Measurements from ENCODE around the gene PPP1R11. TPM values are rescaled to one million over a fixed set of nuclear protein-coding genes. Genes with fewer than 3 reads are reported as not detected.
A peak's percentile ranks its signal among the peaks of the same experiment; 100 is the strongest.

The PPP1R11 gene
- total and polyA plus RNA-seq, 12 donors: 30.6 to 75.4 (median 46.8) TPM

DNA sequence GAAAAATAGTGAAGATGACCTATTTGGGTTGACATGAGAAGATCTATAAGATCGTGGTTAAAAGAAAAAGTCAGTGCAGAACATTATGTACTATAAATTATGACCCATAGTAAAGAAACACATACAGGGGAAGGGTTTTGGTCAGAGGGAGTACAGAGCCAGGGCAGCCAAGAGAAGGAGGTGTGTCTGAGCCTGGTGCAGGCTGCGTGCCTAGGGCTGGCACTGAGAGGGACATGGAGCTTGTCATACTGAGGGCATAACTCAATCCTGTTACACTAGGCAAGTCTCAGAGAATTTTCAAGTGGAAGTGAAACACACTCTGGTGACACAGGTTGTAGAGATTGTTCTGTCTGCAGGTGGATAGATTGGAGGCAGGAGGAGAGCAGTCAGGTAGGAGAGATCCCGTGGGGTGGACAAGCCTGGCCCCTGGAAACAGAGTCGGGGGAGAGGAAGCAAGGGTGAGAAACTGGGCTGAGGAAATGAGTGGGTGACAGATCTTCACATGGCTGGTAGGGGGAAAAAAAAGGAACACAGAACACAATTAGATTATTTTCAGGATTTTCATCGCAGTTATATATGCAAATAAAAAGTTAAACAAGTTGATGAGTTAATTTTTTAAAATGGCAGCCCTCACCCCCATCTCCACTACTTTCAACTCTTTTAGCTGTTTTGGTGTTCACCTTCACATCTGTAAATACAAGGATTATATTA lies 27.1 kb downstream of the PPP1R11 start:
- WGBS, 2 donors: 74 to 77% methylated on average over 5 of the region's 5 CpGs
- H3K4me1 ChIP-seq: peaks cover 0 to 19% (median 0%) of the 10 kb centered on the region in 9 donors
- H3K36me3 ChIP-seq: no peaks in the 10 kb centered on the region
- intact Hi-C loops (cut with DNase I): no loop called here
- ATAC-seq: peak in 1 of 8 donors; percentile 55
- no peaks in the 10 kb centered on the region for H3K9me3 ChIP-seq
- no peak overlapping the region for H3K27ac ChIP-seq
- DNase-seq: no peak
- no peak overlapping the region for H3K4me3 ChIP-seq
- TF ChIP-seq, protein P1, sequence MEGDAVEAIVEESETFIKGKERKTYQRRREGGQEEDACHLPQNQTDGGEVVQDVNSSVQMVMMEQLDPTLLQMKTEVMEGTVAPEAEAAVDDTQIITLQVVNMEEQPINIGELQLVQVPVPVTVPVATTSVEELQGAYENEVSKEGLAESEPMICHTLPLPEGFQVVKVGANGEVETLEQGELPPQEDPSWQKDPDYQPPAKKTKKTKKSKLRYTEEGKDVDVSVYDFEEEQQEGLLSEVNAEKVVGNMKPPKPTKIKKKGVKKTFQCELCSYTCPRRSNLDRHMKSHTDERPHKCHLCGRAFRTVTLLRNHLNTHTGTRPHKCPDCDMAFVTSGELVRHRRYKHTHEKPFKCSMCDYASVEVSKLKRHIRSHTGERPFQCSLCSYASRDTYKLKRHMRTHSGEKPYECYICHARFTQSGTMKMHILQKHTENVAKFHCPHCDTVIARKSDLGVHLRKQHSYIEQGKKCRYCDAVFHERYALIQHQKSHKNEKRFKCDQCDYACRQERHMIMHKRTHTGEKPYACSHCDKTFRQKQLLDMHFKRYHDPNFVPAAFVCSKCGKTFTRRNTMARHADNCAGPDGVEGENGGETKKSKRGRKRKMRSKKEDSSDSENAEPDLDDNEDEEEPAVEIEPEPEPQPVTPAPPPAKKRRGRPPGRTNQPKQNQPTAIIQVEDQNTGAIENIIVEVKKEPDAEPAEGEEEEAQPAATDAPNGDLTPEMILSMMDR (IDR thresholded peaks at IDR 0.05): no peak
- H3K27me3 ChIP-seq: peaks cover 0 to 96% (median 49%) of the 10 kb centered on the region in 7 donors

DNA sequence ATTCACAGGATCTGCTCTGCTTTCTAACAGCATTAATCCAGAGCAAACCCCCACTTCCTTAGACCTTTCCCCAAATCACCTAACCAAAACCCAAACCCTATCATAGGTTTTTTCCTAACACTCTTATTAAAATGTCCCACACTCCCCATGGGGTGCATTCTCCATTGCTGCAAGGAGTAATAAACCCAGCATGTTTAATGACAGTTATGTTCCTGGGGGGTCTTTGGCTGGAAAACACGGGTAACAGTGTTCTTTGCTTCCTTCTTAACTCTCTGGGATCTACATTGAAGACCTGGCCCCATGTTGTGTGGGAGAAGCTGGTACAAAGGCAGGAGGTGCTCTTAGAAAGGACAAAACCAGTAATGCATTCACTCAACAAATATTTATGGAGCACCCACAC lies 29.8 kb downstream of the PPP1R11 start:
- Histone ChIP-seq H3K27me3 (peaks cover 4 to 95% (median 51%) of the 10 kb centered on the region in 7 donors), H3K4me3 (no peak overlapping the region), H3K4me1 (peaks cover 9 to 36% (median 22%) of the 10 kb centered on the region in 9 donors), H3K9me3 (no peaks in the 10 kb centered on the region), H3K27ac (no peak overlapping the region), H3K36me3 (no peaks in the 10 kb centered on the region)
- 52 to 54% methylated on average over 1 of the region's 1 CpG for WGBS, 2 donors
- TF ChIP-seq, protein P1 (IDR thresholded peaks at IDR 0.05): no peak
- intact Hi-C loops (cut with DNase I): no loop called here
- ATAC-seq: no peak
- no peak for DNase-seq

DNA sequence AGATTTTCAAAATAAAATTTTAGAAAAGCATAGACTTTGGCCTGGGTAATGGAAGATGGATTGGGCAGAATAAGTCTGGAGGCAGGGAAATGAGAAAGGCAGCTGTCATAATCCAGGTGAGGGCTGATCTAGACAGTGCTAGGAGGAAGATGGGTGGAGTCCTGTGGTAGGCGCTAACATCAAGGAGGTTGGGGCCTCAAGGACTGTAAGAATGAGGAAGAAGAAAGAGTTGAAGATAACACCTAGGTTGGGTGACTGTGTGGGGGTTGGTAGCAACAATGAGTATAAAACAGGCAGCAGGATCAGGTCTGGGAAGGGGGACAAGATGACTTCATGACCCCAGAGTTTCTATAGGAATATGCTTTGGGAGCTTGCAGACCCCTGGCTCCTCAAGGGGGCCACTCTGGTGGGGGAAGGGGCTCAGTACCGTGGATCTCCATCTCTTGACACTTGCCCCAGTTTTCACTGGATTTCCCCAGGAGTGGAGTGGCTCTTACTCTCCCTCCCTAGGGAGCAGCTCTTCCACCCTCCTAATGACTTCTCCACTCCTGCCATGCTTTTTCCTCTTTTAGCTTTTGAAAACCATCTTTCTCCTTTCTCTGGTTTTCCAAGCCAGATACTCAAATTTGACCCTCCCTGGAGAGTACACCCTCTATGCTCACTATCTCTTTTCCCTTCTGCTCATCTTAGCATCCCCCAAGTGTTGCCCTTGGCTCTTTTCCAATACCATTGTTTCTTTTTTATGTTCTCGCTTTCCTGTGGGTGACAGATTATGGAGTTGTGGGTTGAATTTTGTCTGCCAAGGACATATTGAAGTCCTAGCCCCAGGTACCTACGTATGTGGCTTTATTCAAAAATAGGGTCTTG lies 31.1 kb downstream of the PPP1R11 start:
- no peak overlapping the region for H3K4me3 ChIP-seq
- DNase-seq (no peak), ATAC-seq (no peak)
- 63 to 66% methylated on average over 4 of the region's 4 CpGs for WGBS, 2 donors
- H3K27me3 ChIP-seq: peaks cover 4 to 81% (median 47%) of the 10 kb centered on the region in 7 donors
- H3K9me3 ChIP-seq: no peaks in the 10 kb centered on the region
- H3K27ac ChIP-seq: no peak overlapping the region
- peaks cover 9 to 44% (median 32%) of the 10 kb centered on the region in 9 donors for H3K4me1 ChIP-seq
- intact Hi-C loops (cut with DNase I): no loop called here
- TF ChIP-seq, protein P1 (IDR thresholded peaks at IDR 0.05): no peak
- H3K36me3 ChIP-seq: no peaks in the 10 kb centered on the region

DNA sequence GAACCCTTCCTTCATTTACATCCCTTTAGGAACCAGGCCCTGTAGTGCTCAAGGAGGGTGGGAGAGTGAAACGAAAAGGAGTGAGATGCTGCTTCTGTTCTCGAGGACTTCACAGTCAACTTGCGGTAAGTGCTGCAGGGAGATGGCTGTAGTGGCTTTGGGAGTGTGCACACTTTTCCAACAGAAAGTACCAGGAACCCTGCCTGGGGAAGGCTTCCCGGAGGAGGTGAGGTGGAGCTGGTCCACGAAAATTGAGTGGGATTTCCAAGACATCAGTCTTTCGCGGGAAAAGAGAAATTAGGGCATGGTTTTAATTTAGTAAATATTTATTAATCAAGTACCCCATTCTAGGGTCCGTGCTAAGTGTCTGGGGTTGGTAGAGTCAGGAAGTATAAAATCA lies 33.2 kb downstream of the PPP1R11 start:
- DNase-seq (no peak), ATAC-seq (no peak)
- Histone ChIP-seq H3K36me3 (no peaks in the 10 kb centered on the region), H3K4me1 (peaks cover 9 to 48% (median 35%) of the 10 kb centered on the region in 9 donors), H3K4me3 (peak overlapping the region in 5 of 10 donors; percentile 42 to 58 (median 55)), H3K27me3 (peaks cover 4 to 81% (median 39%) of the 10 kb centered on the region in 7 donors), H3K9me3 (no peaks in the 10 kb centered on the region), H3K27ac (peak overlapping the region in 7 of 10 donors; percentile 50 to 77 (median 65))
- intact Hi-C loops (cut with DNase I): loop anchor here in 6 of 10 donors (5.0 to 10.0 kb wide), 5 partner anchors 33 to 295 kb away; partner anchors contain the start of gene PPP1R11 (in 2 of the 6)
- TF ChIP-seq, protein P1 (IDR thresholded peaks at IDR 0.05): no peak
- WGBS, 2 donors: 27 to 35% methylated on average over 8 of the region's 8 CpGs
